Measurements from ENCODE around the gene CSNK2A2.
A peak's percentile ranks its signal among the peaks of the same experiment; 100 is the strongest.

Gene CSNK2A2

DNA sequence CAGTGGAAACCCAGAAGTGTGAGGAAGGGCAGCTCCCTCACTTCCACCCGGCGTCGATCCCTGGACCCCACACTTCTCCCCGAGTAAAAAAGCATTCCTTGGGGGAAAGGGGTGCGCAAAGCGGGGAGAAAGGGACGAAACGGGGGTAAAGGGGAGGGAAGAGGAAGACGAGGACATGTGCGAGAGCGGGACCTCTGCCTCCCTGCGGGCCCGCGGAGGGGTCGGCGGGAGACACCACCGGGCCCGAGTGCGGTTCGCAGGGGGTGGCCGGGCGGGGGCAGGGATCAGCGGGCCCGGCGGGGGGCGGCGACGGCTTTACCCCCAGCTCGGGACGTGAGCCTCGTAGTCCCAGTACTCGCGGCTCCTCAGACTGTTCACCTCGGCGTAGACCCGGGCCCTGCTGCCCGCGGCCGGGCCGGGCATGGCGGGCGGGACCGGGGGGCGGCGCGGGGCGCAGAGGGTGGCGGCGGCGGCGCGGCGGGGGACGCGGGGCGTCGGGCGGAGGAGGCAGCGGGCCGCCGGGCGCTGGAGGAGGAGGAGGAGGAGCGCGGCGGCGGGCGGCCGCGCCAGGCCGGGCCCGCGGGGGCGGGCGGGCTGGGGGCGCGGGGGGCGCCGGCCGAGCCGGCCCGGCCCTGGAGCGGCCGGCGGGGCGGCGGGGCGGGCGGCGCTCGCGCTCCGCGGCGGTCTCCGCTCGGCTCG is 443 bp downstream of the CSNK2A2 start:
- no peak for DNase-seq

DNA sequence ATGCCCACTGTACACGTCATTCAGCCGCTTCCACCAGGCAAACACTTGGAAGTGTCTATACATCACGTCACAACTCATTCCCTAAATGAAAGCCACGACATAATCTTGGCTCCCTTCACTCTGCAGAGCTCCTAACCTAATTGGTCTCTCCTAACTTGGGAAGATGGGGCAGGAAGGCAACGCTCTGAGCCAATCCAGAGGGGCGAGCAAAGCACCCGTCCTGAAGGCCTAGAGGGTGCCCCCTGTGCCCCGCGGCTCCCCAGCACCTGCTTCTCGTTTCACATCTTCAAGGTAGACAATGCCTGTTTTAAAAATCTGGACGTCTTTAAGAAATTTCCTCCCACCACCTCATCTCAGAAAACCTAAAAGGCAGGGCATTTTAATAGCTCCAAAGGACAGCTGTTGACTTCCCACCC is 1.0 kb downstream of the CSNK2A2 start:
- DNase-seq: no peak

- DNase-seq: no peak
Observed at GRCh38 chr16:58195771-58196170, 2.1 kb downstream of the CSNK2A2 start.

DNA sequence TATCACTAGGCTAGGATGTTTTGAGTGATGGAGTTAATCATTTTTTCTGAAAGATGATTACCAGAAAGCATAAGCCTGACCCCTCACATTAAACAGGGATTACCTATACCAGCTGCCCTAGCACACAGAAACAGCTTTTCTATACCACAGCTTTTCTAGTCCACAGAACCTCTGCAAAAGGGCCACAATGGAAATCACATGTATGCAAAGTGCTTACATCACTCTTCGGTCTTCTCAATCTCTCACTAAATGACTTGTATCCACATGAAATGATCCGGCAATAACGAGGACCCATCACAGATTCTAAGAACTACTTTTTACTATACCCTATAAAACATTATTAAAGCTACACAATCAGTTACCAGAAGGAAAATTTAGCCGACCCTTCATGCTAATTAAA is 2.6 kb downstream of the CSNK2A2 start:
- no peak for DNase-seq

- no peak for DNase-seq
Observed at GRCh38 chr16:58194790-58195189, 3.1 kb downstream of the CSNK2A2 start.

DNA sequence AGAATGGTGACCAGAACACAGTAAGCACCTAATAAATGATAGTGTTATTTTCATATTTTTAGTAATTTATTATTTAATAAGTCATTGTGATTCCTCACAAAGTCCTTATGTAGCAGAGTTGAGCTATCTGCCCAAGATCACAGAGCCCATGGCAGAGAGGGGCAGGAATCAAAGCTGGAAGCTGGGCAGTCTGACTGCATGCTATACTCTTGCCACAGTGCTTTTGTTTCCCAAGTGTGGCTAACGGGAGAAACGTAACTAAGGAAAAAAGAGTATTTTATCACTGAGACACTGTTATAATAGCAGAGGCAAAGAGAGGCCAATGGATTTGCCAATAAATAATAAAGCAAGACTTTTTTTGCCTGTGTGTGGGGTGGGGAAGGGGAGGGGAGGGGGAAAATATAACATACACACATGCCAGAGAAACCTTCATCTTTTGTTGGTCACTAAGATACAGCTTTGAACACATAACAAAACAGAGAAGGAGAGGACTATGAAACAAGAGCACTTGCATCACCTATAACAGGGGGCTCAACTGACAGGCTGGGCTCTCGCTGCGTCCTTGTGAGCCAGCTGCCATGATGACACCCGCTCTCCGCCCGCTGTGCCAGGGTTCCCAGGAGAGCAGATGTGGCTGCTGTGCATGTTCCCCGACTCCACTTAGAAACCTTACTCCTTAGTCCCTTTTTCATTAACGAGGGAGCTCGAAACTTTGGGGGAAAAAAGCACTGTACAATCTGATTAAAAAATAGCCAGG is 10.1 kb downstream of the CSNK2A2 start:
- no peak for DNase-seq

GRCh38 chr16:58187092-58187491 is 10.8 kb downstream of the CSNK2A2 start:
- DNase-seq: no peak

- DNase-seq: no peak
Observed at GRCh38 chr16:58186176-58186944, 11.5 kb downstream of the CSNK2A2 start.

- no peak for DNase-seq
Observed at GRCh38 chr16:58177353-58177710, 20.6 kb downstream of the CSNK2A2 start.

GRCh38 chr16:58176608-58177352 is 21.1 kb downstream of the CSNK2A2 start:
- DNase-seq: no peak

DNA sequence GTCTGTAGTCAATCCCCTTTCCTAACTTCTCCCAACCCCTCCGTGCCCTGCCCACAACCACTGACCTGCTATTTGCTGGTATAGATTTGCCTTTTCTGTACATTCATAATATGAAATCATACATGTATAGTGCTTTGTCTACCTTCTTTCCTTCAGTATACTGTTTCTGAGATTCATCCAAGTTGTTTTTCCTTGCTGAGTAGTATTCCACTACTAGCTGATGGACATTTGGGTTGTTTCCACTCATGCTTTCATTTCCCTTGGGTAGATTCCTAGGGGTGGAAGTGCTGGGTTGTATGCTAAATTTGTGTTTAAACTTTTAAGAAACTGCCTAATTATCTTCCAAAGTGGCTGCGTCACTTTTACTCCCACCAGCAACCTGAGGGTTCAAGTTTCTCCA is 27.7 kb downstream of the CSNK2A2 start:
- DNase-seq: no peak

GRCh38 chr16:58160855-58161254 is 37.1 kb downstream of the CSNK2A2 start:
- peak; percentile 10 for DNase-seq

DNA sequence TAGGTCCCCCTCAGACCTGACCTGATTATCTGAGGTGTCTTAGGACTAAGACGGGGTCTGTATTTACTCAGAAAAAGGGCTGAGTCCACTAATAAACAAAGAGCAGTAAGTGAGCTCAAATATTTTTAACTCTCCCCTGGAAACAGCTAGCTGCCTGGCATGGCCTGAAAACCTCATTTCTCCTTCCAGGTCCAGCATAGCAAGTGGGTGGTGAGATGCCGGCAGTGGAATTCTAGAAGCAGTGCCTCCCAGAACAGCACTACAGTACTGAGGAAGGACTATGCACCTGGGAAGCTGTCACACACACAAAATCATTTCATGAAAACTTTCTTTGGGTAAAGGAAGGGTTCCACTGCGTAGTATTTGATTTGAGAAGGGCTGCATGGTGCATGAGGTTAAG is 39.2 kb downstream of the CSNK2A2 start:
- DNase-seq: no peak

- DNase-seq: no peak
Observed at GRCh38 chr16:58157951-58158540, 39.9 kb downstream of the CSNK2A2 start.

DNA sequence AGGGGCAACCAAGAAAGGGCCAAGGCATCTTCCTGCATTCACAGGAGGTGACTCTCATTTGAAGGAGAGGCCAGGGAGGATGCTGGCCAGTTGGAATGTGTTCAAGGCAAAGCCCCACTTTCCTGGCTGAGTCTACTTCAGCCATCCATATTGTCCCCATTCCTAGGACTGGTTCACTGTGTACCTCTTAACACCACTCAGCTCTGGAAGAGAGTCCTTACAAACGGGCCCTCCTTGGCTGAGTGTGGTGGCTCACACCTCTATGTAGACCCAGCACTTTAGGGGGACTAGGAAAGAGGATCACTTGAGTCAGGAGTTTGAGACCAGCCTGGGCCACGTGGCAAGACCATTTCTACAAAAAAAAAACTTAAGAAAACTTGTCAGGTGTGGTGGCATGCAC is 40.7 kb downstream of the CSNK2A2 start:
- DNase-seq: no peak

DNA sequence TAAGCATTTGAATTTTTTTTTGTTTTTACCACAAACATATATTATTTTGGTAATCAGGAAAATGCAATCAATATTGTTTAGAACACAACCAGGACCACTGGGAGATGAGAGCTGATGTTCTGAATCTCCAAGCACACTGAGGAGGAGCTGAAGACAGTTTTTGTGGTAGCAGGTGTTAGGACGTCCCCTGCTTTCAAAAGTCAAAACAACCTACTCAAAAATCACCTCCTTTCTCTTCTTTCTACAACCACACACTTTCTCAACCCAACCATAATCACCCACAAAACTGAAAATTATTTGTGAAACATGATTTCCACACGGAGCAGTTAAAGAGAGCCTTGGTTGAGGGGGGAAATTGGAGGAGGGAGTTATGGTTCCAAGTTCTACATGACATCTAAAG is 42.1 kb downstream of the CSNK2A2 start:
- no peak for DNase-seq

GRCh38 chr16:58154345-58154744 is 43.6 kb downstream of the CSNK2A2 start:
- no peak for DNase-seq

DNA sequence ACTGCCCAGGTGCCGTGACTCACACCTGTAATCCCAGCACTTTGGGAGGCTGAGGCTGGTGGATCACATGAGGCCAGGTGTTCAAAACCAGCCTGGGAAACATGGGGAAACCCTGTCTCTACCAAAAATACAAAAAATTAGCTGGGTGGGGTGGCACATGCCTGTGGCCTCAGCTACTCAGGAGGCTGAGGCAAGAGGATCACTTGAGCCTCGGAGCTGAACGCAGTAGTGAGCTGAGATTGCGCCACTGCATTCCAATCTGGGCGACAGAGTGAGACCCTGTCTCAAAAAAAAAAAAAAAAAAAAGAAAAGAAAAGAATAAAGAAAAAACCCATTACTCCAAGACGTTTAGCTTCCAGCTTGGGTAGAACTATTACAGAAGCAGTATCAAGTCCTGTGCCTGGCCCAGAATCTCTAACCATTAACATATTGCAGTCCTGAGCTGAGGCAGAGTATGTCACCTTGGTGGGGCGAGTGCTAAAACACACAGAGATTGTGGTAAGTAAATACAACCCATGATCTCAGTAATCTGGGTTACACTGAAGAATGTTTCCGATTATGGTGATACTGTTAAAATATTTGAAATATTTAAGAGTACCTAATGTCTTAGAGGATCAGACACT is 45.5 kb downstream of the CSNK2A2 start:
- no peak for DNase-seq

DNA sequence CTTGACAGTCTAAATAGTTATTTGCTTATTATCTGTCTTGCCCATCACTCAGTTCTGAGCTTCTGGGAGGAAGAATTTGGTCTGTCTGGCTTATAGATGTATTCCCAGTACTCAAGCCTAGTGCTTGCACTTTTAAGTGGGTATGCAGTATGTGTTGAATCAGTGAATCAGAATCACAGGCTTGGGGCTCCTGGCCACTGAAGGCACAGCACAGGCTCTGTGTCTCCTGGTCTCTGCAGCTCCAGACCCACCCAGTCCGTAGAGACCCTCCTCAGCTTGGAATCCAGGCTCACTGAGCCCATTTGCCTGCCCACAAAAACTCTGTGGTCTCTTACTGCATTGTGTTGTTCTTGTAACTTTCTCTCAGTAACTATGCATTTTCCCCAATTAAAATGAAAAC is 49.4 kb downstream of the CSNK2A2 start:
- DNase-seq: no peak

DNA sequence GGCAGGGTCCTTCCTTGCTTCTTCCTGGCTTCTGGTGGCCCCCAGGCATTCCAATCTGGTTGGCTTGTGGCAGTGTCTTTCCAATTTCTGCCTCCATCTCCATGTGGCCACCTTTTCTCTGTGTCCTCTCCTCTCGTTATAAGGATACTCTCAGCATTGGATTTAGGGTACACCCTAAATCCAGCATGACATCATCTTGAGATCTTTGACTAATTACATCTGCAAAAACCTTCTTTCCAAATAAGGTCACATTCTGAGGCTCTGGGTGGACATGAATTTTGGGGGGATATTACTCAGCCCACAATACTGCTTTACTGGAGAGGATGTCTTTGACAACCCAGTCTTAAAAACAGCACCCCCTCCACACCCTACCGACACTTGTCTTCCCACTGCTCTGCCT is 49.8 kb downstream of the CSNK2A2 start:
- DNase-seq: no peak

DNA sequence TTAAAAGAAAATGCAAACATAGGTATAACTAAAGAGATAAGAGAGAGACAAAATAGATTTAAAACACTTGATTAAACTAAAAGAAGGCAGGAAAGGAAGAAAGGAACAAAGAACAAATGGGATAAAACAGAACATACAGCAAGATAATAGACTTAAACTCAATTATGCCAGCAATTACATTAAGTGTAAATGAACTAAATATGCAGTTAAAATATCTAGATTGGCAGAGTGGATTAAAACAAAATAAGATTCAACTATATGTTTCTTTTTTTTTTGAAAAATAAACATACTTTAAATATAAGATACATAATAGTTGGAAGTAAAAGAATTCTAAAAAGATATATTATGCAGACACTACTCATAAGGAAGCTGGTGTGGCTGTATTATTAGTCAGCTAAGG is 59.1 kb downstream of the CSNK2A2 start:
- DNase-seq: no peak

GRCh38 chr16:58137581-58137980 is 60.3 kb downstream of the CSNK2A2 start:
- DNase-seq: no peak
